GM18517 (cell line): ENCODE results near the gene SMG6.
"Not testable (repeated sequence)": the region's sequence is repeated elsewhere in the genome, so short reads cannot be mapped to it uniquely, and the experiment has no call there.

ENCODE experiments used
- ATAC-seq: cut with Tn5 transposase; IDR thresholded peaks from one replicate; pipeline ENCODE4 v1.9.1; 2021; ENCODE audit warnings: mild to moderate bottlenecking, moderate library complexity; ENCODE audit not compliant: unreplicated experiment

Gene SMG6

DNA sequence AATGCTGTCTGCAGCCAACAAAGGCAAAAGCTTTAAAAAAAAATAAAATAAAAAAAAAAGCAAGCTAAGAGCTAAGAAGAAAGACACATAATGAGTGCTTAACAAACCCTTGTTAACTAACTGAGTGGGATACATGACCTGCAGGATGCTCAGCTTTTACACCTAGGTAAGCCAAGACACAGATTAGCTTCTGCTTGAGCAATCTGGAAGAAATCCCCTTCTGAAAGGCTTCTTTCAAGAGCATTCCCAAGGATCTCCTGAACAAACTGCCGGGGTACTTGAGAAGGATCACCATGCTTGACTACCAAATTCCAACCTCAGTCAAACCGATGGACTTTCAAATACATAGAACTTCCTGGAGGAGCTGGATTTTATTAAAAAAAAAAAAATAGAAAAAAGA lies 92.9 kb downstream of the SMG6 start:
- no peak for ATAC-seq

GRCh38 chr17:2207815-2208515 lies 95.6 kb downstream of the SMG6 start:
- no peak for ATAC-seq

DNA sequence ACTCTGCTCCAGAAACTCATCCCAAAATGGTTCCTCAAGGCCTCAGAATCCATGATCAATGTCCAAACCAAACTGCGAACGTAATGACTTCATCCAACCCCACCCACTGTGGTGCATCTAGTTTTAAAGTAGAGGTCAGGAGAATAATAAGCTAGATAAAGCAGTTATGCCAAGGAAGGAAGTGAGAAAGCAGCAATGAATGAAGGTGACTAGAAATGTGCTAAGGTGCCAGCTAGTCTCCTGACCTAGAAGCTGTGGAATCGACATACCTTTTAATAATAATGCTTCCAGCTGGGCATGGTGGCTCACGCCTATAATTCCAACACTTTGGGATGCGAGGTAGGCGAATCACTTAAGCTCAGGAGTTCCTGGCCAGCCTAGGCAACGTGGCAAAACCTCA lies 99.2 kb downstream of the SMG6 start:
- no peak for ATAC-seq

- no peak for ATAC-seq
Observed at GRCh38 chr17:2203818-2204217, 99.8 kb downstream of the SMG6 start.

DNA sequence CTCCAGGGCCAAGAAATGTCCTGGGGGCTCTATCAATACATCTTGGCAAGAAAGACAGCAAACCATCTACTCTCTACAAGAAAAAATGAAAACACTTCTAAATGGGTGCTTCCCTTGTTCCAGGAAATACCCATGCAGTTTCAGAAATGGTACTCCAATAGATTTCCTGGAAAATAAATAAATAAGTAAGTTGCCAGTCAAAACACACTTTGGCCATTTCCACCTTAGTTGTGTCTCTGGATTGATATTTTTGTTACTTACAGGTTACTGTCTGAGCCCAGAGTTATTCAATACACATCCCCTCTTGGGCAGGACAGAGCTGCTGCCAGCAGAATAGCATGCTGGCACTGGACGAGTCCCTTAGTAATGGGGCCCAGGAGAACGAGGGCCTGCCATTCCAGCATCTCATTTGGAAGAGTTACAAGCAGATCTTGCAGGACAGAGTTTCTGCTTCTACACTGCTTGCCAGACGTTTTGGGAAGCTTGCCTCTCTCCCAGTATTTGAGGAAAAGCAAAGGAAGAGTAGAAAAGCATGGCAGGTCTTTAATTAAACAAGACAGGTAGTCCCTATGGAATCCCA lies 100.5 kb downstream of the SMG6 start:
- no peak for ATAC-seq

DNA sequence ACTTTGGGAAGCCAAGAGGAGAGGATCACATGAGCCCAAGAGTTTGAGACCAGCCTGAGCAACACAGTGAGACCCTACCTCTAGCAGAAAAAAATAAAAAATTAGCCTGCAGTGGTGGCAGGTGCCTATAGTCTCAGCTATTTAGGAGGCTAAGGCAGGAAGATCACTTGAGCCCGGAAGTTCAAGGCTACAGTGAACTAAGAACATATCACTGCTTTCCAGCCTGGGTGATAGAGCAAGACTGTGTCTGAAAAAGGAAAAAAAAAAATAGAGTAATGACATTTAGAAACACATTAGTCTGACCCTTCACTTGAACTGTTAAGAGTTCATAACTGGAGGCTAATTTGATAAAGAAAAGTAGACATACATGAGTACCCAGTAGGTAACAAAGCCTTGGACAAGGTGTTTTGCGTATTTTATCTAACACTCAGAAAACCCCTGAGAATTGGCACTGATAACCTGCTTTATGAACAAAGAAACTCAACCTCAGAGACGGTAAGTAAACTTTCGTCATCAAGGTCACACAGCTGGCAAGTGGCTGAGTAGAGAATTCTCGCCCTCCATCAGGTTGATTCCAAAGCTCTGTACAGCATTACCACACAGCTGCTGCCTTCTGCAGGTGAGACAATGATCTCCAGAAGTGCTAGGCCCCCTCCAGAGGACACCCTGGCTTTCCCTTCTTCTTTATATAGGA lies 101.1 kb downstream of the SMG6 start:
- no peak for ATAC-seq

GRCh38 chr17:2199386-2199785 lies 104.2 kb downstream of the SMG6 start:
- ATAC-seq = not testable (repeated sequence)

- ATAC-seq = no peak
Observed at GRCh38 chr17:2198927-2199326, 104.7 kb downstream of the SMG6 start.

GRCh38 chr17:2197271-2197670 lies 106.3 kb downstream of the SMG6 start:
- no peak for ATAC-seq

DNA sequence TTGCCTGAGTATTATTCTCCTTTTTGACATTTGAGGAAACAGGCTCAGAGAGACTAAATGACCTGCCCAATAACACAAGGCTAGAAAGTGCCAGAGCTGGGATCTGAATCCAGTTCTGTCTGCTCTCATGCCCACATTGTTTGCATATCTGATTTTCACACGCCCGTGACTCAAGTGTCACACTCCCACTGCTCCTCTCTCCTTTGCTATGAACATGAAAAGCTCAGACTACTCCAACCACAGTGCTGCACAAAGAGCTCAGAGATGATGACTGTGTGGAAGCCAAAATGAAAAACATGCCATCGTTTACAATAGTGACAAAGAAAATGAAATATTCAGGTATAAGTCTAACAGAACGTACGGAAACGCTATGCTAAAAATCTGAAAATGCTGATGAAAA lies 107.9 kb downstream of the SMG6 start:
- ATAC-seq = no peak

- no peak for ATAC-seq
Observed at GRCh38 chr17:2194889-2195335, 108.7 kb downstream of the SMG6 start.

- ATAC-seq = no peak
Observed at GRCh38 chr17:2192367-2193057, 111.1 kb downstream of the SMG6 start.

- ATAC-seq = no peak
Observed at GRCh38 chr17:2191785-2192184, 111.8 kb downstream of the SMG6 start.

DNA sequence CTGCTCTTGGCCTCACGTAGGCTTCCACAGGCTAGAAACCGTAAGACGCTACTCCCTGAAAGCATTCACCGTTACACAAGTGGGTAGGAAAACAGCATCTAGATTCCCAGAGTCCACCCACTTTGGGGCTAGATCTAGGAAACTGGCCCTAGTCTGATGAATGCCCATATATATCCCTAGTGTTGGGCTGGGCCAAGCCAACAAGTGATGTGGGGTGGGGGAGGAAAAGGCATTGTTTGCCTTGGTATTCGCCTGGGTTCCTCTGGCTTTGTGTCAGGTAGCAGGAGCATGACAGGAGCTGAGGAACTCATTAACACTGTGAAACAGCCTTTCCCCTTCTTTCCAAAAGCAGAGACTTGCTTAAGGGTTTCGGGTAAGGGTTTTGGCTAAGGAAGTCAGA lies 112.4 kb downstream of the SMG6 start:
- ATAC-seq = no peak

GRCh38 chr17:2190014-2190413 lies 113.6 kb downstream of the SMG6 start:
- no peak for ATAC-seq

- no peak for ATAC-seq
Observed at GRCh38 chr17:2188971-2189630, 114.5 kb downstream of the SMG6 start.

DNA sequence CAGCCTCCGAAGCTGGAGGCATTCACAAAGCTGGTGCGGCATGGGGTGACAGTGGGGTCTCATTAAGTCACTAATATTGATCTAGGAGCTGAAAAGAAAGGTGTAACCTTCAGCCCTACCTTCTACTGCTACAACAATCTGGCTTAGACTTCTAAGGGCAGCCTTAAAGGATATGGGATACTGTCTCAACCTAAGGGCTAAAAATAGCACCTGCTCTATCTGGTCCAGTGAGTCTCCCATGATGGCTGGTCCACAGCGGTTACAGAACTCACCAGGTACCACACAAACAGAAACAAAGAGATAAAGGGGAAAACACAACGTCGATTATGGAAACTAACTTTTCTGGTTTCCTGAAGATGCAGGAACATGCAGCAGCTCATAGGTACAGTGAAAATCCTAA lies 115.8 kb downstream of the SMG6 start:
- ATAC-seq = no peak

DNA sequence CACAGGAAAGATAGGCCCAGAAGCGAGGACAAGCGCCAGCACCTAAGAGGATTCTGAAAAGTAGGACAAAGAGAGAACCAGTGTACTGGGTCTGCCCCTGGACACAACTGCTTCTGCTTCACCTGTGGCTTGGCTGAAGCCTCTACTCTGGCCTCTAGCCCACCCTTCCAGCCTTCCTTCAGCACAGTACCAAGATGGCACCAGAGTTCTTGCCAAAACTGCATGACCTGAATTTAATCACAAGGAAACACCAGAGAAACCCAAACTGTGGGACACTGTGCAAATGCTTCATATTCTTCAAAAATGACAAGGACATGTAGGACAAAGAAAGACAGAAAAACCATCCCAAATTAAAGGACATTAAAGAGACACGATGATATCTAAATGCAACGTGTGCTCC lies 116.6 kb downstream of the SMG6 start:
- ATAC-seq = no peak

DNA sequence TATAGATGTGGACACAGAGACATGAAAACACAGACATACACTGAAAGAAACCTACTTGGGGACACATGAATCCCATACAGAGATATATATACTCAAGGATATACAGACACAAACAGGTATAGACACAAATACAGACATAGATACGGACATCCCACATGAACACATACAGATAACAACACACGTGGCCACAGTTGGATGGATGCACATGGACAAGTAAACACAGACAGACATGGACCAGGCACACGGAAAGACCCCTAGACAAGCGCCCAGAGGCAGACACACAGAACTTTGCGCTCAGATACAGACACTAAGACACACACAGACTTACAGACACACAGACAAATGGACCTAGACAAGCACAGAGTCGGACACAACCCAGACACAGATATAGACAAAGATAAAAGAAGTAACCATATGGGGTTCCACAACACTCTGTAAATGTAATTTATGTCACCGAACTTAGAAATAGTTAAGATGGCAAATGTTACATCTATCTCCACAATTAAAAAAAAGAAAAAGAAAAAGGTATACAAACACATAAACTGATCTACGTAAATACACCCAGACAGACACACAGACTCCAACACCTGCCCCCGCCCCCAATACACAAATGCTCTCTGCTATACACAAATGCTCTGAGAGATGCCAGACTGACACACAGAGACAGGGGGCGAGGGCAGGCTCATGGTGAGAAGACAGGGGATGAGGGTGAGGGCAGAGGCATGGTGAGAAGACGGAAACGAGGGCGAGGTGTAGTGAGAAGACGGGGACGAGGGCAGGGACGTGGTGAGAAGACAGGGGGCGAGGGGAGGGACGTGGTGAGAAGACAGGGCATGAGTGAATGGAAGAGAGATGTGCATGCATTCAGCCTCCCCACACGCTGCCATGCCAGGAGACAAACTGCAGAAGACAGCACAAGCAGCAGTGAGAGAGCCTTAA lies 118.3 kb downstream of the SMG6 start:
- ATAC-seq = no peak

- ATAC-seq = no peak
Observed at GRCh38 chr17:2183346-2183745, 120.2 kb downstream of the SMG6 start.
